NCI-H82 (cell line): ENCODE data around the gene RPS15A.
"Not testable (repeated sequence)": the region's sequence is repeated elsewhere in the genome, so short reads cannot be mapped to it uniquely, and the experiment has no call there.

Source experiments
- DNase-seq: peaks from one replicate; lab custom pipeline; 2025; lab: John Stamatoyannopoulos, UW

RPS15A gene

DNA sequence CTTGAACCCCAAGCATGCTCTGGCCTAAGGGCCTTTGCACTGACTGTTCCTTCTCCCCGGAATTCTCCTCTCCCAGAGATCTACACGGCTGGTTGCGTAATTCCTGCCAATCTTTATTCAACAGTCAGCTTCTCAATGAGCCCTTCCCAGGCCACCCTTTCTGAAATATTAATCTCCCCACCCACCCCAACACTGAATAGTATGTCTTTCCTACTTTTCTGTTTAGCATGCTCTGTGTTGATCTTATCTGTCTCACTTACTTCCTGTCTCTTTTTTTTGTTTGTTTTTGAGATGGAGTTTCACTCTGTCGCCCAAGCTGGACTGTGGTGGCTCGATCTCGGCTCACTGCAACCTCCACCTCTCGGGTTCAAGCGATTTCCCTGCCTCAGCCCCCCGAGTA is 33.5 kb downstream of the RPS15A start:
- DNase-seq: not testable (repeated sequence)

DNA sequence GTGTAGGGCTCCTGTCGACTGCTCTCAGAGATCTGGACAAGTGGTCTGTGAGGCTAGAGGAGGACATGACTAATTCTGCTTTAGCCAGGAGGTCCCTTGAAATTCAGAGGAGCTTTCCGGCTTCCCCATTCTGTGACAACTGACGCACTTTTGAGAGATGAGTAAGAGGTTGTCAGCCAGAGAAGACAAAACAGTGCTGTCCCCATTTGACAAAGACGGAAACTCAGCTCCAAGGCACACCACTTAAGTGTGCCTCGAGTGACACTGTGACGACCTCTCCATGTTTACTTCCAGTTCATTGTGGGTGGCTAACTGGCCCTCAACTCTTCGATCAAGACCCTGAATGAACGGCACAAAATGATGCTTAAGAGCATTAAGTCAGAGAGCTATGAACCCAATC is 47.3 kb downstream of the RPS15A start:
- not testable (repeated sequence) for DNase-seq

DNA sequence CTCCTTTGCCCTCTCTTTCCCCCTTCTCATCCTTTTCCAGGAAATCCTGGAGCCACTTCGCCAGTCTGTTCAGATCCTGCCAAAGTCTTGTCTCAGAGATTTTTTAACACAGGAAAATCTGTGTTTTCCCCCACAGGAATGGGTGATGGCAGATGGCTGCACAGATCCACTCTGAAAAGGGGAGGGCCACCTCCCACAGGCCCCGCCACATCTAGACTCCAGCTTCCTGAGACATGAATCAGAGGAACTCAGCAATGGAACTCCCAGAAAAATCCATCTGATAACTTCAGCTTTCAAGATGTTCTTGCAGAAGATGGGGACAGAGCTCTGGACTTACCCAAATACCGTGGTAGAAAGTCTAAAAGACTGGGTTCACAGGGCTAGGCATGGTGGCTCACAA is 50.1 kb downstream of the RPS15A start:
- DNase-seq: not testable (repeated sequence)

DNA sequence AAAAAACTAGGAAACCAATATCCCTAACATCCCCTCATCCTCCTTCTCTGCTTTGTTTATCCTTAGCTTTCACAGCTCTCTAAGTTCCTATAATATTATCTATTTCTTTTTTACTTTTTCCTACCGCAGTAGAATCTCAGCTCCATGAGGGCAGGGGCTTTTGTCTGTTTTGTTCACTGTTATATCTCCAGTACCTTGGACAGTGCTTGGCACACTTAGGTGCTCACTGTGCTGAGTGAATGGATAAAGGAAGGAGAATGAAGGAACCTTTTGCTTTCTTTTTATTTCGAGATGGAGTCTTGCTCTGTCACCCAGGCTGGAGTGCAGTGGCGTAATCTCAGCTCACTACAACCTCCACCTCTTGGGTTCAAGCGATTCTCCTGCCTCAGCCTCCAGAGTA is 51.4 kb downstream of the RPS15A start:
- not testable (repeated sequence) for DNase-seq

DNA sequence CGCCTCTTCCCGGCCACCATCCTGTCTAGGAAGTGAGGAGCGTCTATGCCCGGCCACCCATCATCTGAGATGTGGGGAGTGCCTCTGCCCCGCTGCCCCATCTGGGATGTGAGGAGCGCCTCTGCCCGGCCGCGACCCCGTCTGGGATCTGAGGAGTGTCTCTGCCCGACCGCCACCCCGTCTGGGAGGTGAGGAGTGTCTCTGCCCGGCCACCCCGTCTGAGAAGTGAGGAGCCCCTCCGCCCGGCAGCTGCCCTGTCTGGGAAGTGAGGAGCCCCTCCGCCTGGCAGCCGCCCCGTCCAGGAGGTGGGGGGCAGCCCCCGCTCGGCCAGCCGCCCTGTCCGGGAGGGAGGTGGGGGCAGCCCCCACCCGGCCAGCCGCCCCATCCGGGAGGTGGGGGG is 55.9 kb downstream of the RPS15A start:
- DNase-seq: not testable (repeated sequence)
